GM18868 (cell line): ENCODE results near the gene CYTH4.

Experiments used
- ATAC-seq: cut with Tn5 transposase; IDR thresholded peaks from one replicate; pipeline ENCODE4 v1.9.1; 2021; ENCODE audit warnings: mild to moderate bottlenecking, moderate library complexity; ENCODE audit not compliant: unreplicated experiment

CYTH4 gene

DNA sequence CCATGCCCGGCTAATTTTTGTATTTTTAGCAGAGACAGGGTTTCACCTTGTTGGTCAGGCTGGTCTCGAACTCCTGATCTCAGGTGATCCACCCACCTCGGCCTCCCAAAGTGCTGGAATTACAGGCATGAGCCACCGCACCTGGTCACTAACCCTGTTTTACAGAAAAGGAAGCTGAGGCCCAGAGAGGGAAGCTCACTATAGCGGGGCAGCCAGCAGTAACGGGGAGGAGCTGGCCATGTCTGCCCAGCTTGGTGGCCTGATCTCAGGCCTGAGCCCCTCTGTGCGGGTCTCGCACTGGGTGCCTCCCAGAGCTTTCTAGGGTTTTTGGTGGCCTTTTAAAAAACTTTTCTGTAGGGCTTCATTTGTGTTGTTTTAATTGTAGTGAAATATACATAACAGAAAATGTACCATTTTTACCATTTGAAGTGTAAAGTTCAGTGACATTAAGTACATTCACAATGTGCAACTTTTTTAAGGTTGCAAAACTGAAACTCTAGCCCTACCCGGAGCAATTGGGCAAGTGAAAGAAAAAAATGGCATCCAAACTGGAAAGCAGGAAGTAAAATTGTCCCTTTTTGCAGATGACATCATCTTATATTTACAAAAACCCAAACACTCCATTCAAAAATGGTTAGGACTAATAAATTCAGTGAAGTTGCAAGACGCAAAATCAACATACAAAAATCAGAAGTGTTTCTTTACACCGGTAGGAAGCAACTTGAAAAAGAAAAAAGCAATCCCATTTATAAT, 14.5 kb upstream of the CYTH4 start:
- no peak for ATAC-seq

DNA sequence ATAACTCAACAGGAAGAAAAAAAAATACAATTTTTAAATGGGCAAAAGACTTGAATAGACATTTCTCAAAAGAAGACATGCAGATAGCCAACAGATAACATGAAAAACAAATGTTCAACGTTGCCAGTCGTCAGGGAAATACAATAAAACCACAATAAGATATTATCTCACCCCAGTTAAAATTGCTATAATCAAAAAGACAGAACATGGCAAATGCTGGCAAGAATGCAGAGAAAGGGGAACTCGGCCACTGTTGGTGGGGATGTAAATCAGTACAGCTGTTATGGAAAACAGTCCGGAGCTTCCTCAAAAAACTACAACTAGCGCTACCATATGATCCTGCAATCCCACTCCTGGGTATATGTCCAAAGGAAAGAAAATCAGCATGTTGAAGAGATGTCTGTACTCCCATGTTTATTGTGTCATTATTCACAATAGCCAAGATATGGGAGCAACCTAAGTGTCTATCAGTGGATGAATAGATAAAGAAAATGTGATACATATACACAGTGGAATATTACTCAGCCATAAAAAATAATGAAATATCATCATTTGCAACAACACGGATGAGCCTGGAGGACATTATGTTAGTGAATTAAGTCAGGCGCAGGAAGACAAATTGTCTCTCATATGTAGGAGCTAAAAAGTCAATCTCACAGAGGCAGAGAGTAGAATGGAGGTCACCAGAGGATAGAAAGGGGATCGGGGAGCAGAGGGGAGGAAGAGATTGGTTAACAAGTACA, 12.2 kb upstream of the CYTH4 start:
- ATAC-seq = no peak

DNA sequence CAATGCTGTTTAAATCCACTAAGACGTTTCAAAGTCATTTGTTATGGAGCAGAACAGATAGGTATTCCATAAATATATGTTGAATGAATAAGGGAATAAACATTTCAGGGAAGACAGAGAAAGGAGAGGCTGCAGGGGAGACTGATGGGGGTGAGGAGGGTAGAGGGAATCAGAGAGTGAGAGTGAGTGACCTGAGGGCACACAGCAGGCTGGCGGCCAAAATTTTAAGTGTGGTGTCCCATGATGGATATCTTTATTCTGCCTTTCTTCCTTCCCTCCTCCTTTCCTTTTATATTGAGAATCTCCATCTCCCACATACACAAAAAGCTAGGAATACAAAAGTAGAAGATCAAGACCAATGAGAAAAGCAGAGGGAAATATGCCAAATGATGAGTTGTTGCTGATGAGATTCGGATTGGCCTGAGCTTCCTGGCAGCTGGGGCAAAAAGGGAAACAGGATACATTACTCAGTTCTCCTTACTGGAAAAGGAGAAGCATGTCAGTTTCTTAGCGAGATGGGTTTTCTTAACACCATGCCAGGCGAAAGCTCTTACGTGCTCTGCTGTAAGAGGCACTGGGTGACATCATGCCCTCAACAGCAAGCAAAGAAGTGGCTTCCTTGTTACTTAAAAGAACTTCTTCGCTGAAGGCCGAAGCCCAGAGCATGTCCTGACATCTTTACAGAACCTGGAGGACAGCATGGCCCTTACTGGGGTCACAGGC, 11.2 kb upstream of the CYTH4 start:
- no peak for ATAC-seq

DNA sequence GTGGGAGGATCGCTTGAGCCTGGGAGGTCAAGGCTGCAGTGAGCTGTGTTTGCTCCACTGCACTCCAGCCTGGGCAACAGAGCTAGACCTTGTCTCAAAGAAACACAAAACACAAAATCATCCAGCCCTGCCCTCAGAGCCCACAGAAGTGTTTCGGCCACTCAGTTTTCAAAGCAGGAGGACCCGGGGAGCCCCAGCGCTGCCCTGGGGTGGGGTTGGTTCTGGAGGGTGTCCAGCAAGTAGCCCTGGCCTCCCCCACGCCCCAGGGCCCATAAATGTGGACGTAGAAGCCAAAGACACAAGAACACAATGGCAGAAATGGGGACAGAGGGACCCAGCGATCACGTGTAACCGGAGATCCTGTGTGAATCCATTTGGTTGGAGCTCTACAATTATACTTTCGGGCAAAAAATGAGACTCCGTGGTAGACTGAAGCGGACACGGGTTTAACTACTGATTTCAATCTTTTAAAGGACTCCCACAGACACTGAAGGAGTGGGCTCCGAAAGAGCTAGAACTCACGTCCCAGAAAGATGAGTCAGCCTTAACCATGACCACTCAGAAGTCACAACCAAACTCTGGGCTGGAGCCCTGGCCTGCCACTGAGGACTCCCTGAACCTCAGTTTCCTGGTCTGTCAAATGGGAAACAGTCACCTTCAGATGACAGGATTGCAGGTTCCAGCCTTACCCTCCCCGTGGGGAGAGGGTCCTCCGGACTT, 9.0 kb upstream of the CYTH4 start:
- ATAC-seq = no peak

DNA sequence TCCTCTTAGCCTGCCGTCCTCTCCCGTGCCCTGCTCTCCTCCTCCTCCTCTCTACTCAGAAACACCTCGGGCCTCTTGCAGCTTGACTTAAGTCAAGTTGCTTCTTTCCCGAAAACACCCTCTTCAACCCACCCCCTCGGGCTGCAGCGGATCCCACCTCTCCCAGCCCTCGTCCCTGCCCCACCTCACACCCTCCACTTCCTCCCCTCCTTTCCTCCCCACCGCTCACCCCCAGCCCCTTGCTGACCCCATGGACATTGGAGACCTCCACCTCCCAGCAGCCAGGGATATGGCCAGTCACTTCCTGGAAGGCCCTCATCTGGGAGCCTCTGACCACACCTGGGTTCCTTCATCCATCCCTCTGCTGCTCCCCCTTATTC, 8.5 kb upstream of the CYTH4 start:
- no peak for ATAC-seq

DNA sequence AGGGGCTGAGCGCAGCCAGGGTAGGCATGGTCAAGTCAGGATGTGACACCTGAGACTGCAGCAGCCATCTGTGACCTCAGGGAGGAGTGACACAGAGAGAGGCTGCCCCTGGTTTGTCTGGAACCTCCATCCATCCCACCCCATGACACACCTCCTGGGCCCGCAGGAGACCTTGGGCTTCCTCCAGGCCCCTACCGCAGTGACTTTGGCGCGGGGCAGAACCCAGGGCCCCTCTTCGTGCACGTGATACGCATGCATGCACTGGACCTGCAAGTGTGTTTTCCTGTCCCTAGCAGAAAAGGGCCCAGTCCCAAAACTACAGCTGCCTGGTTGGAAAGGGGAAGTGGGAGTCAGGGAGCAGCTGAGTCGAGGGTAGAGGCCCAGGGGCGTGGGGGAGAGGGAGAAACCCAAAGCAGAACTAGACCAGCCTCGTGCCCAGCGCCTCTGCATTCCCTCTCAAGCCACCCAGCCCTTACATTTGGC, 7.9 kb upstream of the CYTH4 start:
- ATAC-seq = no peak

DNA sequence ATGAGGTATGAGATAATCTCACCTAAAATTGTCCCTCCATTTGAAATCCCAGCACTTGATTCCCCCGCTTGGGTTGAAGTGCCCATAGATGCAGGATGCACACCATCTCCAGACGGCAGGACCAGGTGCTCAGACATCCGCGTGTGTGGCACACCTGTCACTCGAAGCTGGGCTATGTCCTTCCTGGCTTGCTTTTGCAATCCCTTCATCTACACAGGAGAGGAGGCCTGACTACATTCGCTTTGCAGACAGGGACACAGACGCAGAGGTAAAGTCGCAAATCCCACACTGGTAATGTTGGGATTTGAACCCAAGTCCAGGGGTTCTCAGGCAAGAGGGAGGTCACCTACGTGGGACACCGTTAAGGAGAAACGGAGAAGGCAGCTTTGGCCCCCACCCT, 7.2 kb upstream of the CYTH4 start:
- ATAC-seq = no peak

DNA sequence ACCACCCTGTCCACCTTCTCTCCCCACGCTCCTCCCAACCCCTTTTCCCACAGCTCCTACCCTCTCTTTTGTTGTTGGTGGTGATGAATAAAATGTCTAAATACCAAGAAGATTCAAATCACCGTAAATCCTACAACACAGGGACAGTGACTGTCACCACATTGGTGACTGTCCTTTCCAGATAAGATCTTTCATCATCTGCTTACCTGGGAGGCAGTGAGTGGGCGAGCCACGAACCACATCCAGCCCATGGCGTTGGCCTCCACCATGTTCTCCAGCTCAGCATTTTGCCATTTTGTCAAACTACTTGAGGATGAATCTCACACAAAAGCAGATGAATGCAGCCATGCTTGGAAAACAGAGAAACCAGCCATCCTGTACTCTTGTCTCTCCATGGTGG, 6.7 kb upstream of the CYTH4 start:
- no peak for ATAC-seq

DNA sequence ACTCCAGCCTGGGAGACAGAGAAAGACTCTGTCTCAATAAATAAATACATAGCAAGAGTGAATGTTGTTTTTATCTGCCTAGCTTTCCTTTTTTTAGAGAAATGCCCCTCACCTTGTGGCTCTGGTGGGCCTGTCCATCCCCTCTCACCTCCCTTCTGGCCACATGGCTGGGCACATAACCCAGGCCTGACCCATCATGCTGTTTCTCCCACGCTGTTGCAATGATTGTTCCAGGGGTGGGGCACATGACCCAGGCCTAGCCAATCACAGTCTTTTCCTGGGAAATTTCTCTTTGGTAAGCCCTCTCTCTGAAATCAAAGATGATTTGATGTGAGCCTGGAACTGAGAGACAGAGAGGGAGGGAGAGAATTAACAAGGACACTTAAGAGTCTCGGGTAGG, 5.5 kb upstream of the CYTH4 start:
- ATAC-seq = no peak

DNA sequence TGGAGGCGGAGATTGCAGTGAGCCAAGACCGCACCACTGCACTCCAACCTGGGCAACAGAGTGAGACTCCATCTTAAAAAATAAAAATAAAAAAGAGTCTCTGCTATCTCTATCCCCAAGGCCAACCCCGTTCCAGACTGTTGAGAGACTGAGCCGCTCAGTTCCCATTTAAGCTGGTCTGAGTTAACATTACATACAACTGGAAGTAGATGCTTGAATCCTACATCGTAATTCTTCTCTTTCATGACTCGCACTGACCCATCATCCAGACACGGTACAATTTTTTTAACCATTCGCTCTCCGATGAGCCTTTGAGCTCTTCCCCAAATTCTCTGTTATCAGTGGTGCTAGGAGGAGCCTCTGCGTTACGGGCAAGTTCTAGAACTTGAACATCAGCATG, 4.9 kb upstream of the CYTH4 start:
- ATAC-seq = no peak

DNA sequence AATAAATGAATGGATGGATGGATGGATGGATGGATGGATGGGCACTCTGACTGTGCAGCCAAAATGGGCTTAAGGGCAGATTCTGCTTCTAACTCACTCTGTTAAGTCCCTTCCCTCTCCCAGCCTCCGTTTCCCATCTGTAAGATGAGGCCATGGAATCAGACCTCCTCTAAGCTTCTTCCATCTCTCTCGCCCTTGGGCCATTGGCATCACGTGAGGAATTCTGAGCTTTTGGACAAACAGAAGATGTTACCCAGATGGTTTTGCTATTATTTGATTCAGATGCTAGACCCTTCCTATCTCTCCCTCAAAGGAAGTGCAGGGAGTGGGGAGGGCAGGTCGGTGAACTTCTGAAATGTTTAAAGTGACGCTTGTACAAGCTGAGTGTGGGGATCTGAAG, 4.0 kb upstream of the CYTH4 start:
- ATAC-seq = no peak

DNA sequence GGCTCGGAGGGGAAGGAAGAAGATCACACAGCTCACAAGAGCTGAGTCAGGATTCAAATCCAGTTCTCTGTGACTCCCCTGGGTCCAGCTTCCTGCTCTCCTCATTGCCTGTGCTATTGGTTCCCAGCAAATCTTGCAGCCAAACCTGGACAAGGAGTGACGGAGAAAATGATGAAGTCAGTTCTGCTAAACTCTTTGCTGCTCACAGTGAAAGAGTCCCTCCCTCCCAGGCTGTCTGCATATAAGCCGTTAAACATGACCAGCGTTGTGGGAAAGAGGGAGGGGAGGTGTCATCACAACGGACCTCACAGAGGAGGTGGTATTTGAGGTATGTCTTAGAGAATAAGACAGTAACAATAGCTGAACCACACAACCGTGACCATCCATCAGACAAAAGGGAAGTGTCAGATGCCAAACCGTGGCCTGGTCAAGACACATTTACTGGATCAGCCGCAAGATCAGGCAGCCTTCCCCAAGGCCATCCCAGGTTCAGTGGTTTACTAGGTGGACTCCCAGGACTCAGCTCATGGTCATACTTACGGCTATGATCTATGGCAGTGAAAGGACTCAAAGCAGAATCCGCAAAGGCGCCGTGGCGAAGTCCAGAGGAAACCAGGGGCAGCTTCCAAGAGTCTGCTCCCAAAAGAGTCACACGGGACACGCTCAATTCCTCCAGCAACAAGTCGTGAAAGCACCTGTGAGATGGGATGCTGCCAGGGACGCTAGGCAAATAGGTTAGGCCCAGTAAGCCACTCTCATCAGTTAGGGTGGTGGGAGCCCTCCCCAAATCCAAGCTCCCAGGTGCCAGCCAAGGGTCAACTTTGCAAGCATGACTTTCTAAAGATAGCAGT, 2.8 kb upstream of the CYTH4 start:
- no peak for ATAC-seq

DNA sequence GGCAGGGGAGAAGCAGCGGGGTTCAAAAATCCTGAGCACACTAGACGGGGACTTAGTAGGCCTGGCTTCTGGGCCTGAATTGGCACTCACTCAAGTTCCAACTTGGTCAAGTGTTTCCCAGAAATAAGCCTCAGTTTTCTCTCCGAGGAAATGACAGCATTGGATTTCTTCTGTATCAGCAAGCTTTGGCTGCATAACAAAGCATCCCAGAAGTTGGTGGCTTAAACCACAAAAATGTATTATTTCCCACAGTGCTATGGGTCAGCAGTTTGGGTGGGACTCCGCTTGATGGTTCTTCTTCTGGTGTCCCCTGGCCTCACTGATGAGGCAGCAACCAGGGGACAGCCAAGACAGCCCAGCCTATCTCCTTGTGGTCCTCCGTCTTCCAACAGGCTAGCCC, 1.6 kb upstream of the CYTH4 start:
- ATAC-seq = no peak

DNA sequence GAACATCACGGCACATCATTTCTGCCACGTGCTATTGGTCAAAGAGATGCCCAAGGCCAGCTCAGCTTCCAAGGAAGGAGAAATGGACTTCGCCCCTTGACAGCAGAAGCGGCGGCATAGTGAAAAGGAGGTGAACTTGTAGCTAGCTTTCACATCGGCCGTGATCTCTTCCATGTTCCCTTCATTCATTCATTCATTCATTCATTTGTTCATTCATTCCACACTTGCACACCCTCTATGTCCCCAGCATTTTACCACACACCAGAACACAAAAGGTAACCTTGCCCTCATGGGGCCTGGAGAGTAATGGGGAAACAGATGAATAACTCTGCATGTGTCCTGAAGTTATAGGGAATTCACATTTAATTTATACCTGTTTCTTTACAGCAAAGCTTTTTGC, 1.1 kb upstream of the CYTH4 start:
- no peak for ATAC-seq

DNA sequence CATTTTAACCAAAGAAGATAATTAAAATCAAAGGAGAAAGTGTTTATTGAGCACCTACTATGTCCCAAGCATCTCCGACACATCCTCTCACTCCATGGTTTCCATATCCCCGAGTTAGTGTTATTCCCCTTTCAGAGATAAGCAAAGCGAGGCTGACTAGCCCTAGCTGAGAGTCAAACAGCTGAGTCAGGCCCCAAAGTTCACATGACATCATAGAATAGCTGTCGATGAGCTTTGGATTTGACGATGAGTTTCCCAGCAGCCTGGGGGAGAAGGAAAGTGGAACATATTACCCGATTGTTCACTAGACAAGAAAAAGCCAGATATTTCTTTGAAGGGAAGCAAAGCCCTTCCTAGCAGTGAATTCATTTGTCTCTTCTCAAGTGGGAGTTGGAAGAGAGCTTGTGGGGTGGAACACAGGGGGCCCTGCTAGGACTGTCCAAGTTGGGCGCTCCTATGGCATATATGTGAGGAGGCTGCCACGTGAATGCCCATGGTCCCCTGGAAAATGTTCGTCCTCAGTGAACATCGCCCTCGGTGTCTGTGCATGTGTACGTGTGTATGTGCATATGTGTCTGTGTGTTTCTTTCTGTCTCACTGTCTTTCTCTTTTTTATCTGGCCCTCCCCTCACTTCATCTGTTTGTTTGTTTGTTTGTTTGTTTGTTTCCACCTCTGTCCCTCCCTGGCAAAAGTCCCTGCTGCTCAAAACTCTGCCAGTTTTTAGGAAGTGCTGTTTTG, 493 bp upstream of the CYTH4 start:
- ATAC-seq = no peak

DNA sequence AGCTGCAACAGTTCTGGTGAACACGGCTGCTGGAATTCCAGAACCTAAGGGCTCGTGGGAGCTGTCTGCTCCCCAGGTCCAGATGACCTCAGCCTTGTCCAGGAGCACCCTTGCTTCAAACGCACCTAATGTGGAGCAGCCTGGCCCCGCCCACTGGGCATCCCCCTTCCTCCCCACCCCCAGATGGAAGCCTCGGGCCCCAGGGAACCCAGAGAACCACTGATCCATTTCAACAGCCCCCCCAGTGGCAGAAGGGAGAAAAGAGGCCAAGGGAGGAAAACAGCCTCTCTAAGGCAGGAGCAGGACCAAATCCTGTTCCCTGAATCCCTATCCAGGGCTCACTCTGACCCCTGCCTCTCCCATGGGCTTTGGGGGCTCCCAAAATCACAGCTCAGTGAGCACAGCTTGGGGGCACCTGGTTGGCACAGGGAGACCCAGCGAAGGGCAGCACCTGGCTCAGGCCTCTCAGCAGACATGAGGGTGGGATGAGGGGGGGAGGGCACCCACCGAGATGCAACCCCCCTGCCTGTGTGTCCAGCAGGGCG, 1.2 kb downstream of the CYTH4 start:
- ATAC-seq = no peak

DNA sequence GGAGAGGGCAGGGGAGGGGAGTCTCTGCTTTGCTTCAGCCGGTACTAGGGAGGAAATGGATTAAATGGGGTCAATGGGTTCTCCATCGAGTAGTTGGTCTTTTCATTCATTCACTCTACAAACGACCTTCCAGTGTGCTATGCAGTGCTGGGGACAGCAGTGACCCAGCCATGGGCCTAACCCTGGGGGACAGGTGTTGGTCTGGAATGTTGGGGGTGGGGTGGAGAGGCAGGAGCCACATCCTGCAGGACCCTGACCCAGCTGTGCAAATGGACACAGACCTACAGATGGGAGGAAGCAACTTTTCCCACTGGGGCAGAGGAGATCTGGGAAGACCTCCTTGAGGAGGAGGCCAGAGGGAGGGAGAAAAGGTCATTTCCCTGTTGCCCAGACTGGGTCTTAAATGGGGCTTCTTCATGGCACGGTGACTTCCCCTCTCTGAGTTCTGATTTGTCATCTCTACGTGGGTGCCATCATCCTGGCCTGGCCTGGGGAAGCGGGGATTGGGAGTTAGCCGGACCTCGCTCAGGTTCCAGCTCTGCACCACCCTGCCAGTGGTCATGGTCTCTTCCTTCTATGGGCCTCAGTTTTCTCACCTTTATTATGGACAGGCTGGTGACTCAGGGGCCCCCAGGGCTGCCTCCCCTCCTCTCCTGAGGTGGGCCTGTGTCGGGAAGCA, 2.0 kb downstream of the CYTH4 start:
- no peak for ATAC-seq

DNA sequence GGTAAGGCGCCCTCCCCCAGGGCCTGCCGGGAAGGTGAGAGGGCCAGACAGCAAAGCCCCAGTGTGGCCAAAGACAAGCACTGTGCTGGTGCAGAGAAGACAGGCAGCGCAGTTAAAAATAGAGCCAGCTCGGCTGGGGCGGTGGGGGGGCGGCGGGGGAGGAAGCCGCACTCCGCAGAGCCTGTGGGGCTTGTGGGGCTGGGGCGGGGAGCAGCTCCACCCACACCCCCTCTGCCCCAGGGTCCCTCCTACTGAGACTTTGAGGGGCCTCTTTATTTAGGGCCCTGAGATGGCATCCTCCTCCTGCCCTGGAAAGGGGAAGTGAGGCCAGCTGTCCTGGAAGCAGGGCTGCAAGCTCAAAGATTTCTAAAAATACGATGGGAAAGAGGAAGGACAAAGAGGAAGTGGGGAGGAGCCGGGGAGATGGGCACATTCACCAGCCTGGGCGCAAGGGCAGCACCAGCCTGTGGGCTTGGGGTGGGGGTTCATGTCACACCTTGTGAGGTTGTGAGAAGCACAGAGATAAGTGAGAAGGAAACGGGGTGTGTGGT, 2.6 kb downstream of the CYTH4 start:
- peak; percentile 42 for ATAC-seq
